ENCODE measurements around the gene MAN1B1. TPM values are rescaled to one million over a fixed set of nuclear protein-coding genes. Genes with fewer than 3 reads are reported as not detected.

MAN1B1 gene
- total and polyA plus RNA-seq, 4 experiments from 2014 or later, result 35.4 to 71.0 (median 50.4) TPM

GRCh38 chr9:137052998-137053943 is 33.5 kb upstream of the MAN1B1 start:
- Histone ChIP-seq H3K4me1 (ENCODE audit: insufficient read depth, low read length) (peaks cover 15% of the 10 kb centered on the region), H3K27me3 (ENCODE audit: insufficient read depth, low read length) (peaks cover 36% of the 10 kb centered on the region), H3K4me3 (ENCODE audit: low read length in 2 of 2) (no peak overlapping the region), H3K36me3 (ENCODE audit: insufficient read depth, low read length) (no peaks in the 10 kb centered on the region), H3K9me3 (ENCODE audit: control insufficient read depth in 1 of 2, low read length in 2 of 2) (no peaks in the 10 kb centered on the region), H3K27ac (ENCODE audit: low read depth, low read length) (no peak overlapping the region)
- Mint-ChIP-seq H3K4me3 (peak overlapping the region in 1 of 8 donors; percentile 12), H3K9me3 (peaks cover 0 to 5% (median 0%) of the 10 kb centered on the region in 8 donors), H3K4me1 (peaks cover 0 to 5% (median 3%) of the 10 kb centered on the region in 4 donors), H3K27me3 (peaks cover 10% of the 10 kb centered on the region in 2 donors), H3K36me3 (no peaks in the 10 kb centered on the region), H3K27ac (peak overlapping the region in 1 of 7 donors; percentile 13)
- DNase-seq, result no peak
- intact Hi-C loops (cut with micrococcal nuclease), result no loop called here
- POLR2A ChIA-PET (ENCODE audit: partially characterized antibody), result interaction anchor here (0.7 to 1.5 kb wide), 2 partner anchors 18 to 24 kb away, joined by 3 to 5 read pairs; partner anchors contain the start of gene UAP1L1
- CTCF ChIA-PET (ENCODE audit: partially characterized antibody), result interaction anchor here (0.9 to 1.2 kb wide), 3 partner anchors 14 to 24 kb away, joined by 3 to 6 read pairs (median 4); no protein-coding TSS in a partner anchor

GRCh38 chr9:137053944-137054931 is 32.5 kb upstream of the MAN1B1 start, which contains the start of gene ENTPD2:
Gene ENTPD2, minus strand, starts transcription at chr9:137054061. Its CDS starts 64 bp downstream, at chr9:137053997.
- H3K27ac Mint-ChIP-seq, result no peak within 1 kb of the TSS
- ChIA-PET CTCF (ENCODE audit: partially characterized antibody) (interaction anchor here (2.5 kb wide), 1 partner anchor 10 kb away, joined by 12 read pairs; no protein-coding TSS in a partner anchor), POLR2A (ENCODE audit: partially characterized antibody) (interaction anchor here (0.7 to 1.0 kb wide), 2 partner anchors 13 to 23 kb away, joined by 3 read pairs; partner anchors contain the start of gene UAP1L1)
- no peaks in the 10 kb centered on the region for H3K9me3 ChIP-seq (ENCODE audit: control insufficient read depth in 1 of 2, low read length in 2 of 2)
- peaks cover 15% of the 10 kb centered on the region for H3K4me1 ChIP-seq (ENCODE audit: insufficient read depth, low read length)
- H3K4me3 ChIP-seq (ENCODE audit: low read length in 2 of 2), result no peak within 1 kb of the TSS
- peak in 1 of 5 donors; percentile 52 for DNase-seq
- H3K9me3 Mint-ChIP-seq, result peaks cover 0 to 5% (median 0%) of the 10 kb centered on the region in 8 donors
- H3K27me3 ChIP-seq (ENCODE audit: insufficient read depth, low read length), result peaks cover 32% of the 10 kb centered on the region
- H3K36me3 ChIP-seq (ENCODE audit: insufficient read depth, low read length), result no peaks in the 10 kb centered on the region
- peaks cover 9 to 10% of the 10 kb centered on the region in 2 donors for H3K27me3 Mint-ChIP-seq
- H3K4me3 Mint-ChIP-seq, result peak within 1 kb of the TSS in 1 of 8 donors; percentile 12
- intact Hi-C loops (cut with micrococcal nuclease), result no loop called here
- no peak within 1 kb of the TSS for H3K27ac ChIP-seq (ENCODE audit: low read depth, low read length)
- peaks cover 0 to 5% (median 3%) of the 10 kb centered on the region in 4 donors for H3K4me1 Mint-ChIP-seq
- H3K36me3 Mint-ChIP-seq, result no peaks in the 10 kb centered on the region

GRCh38 chr9:137054932-137055384 is 31.8 kb upstream of the MAN1B1 start:
- Histone ChIP-seq H3K4me3 (ENCODE audit: low read length in 2 of 2) (no peak overlapping the region), H3K36me3 (ENCODE audit: insufficient read depth, low read length) (no peaks in the 10 kb centered on the region), H3K27me3 (ENCODE audit: insufficient read depth, low read length) (peaks cover 25% of the 10 kb centered on the region), H3K9me3 (ENCODE audit: control insufficient read depth in 1 of 2, low read length in 2 of 2) (no peaks in the 10 kb centered on the region), H3K27ac (ENCODE audit: low read depth, low read length) (no peak overlapping the region), H3K4me1 (ENCODE audit: insufficient read depth, low read length) (peaks cover 11% of the 10 kb centered on the region)
- ChIA-PET CTCF (ENCODE audit: partially characterized antibody) (interaction anchor here (1.6 to 2.5 kb wide), 2 partner anchors 9 to 13 kb away, joined by 6 to 12 read pairs; no protein-coding TSS in a partner anchor), POLR2A (ENCODE audit: partially characterized antibody) (interaction anchor here (1.0 kb wide), 1 partner anchor 12 kb away, joined by 3 read pairs; no protein-coding TSS in a partner anchor)
- no peak overlapping the region for H3K4me3 Mint-ChIP-seq
- no peak for DNase-seq
- H3K27ac Mint-ChIP-seq, result no peak overlapping the region
- peaks cover 4% of the 10 kb centered on the region in 2 donors for H3K27me3 Mint-ChIP-seq
- H3K9me3 Mint-ChIP-seq, result peaks cover 0 to 4% (median 0%) of the 10 kb centered on the region in 8 donors
- no peaks in the 10 kb centered on the region for H3K36me3 Mint-ChIP-seq
- peaks cover 0 to under 1% (median 0%) of the 10 kb centered on the region in 4 donors for H3K4me1 Mint-ChIP-seq
- intact Hi-C loops (cut with micrococcal nuclease), result no loop called here

GRCh38 chr9:137055385-137056364 is 31.1 kb upstream of the MAN1B1 start:
- no peaks in the 10 kb centered on the region for H3K9me3 ChIP-seq (ENCODE audit: control insufficient read depth in 1 of 2, low read length in 2 of 2)
- H3K4me3 Mint-ChIP-seq, result no peak overlapping the region
- CTCF ChIA-PET (ENCODE audit: partially characterized antibody), result interaction anchor here (1.1 to 2.5 kb wide), 5 partner anchors 9 to 263 kb away, joined by 3 to 12 read pairs (median 6); partner anchors contain the start of gene NPDC1

GRCh38 chr9:137056739-137057415 is 29.9 kb upstream of the MAN1B1 start:
- no peaks in the 10 kb centered on the region for H3K36me3 ChIP-seq (ENCODE audit: insufficient read depth, low read length)
- Mint-ChIP-seq H3K27ac (no peak overlapping the region), H3K27me3 (peaks cover 1 to 2% of the 10 kb centered on the region in 2 donors), H3K4me1 (no peaks in the 10 kb centered on the region), H3K4me3 (no peak overlapping the region), H3K36me3 (no peaks in the 10 kb centered on the region), H3K9me3 (no peaks in the 10 kb centered on the region)
- peaks cover 11% of the 10 kb centered on the region for H3K4me1 ChIP-seq (ENCODE audit: insufficient read depth, low read length)
- CTCF ChIA-PET (ENCODE audit: partially characterized antibody), result interaction anchor here (1.3 to 2.2 kb wide), 3 partner anchors 10 to 28 kb away, joined by 5 to 11 read pairs (median 6); partner anchors contain the start of gene NPDC1
- no peak for DNase-seq
- intact Hi-C loops (cut with micrococcal nuclease), result no loop called here
- no peaks in the 10 kb centered on the region for H3K9me3 ChIP-seq (ENCODE audit: control insufficient read depth in 1 of 2, low read length in 2 of 2)
- POLR2A ChIA-PET (ENCODE audit: partially characterized antibody), result no interaction called here
- H3K4me3 ChIP-seq (ENCODE audit: low read length in 2 of 2), result no peak overlapping the region
- H3K27me3 ChIP-seq (ENCODE audit: insufficient read depth, low read length), result peaks cover 13% of the 10 kb centered on the region
- H3K27ac ChIP-seq (ENCODE audit: low read depth, low read length), result no peak overlapping the region

More at GRCh38 chr9:137055385-137056364, 31.1 kb upstream of the MAN1B1 start:
- Histone ChIP-seq H3K4me1 (ENCODE audit: insufficient read depth, low read length) (peaks cover 11% of the 10 kb centered on the region), H3K27ac (ENCODE audit: low read depth, low read length) (no peak overlapping the region), H3K36me3 (ENCODE audit: insufficient read depth, low read length) (no peaks in the 10 kb centered on the region), H3K4me3 (ENCODE audit: low read length in 2 of 2) (no peak overlapping the region), H3K27me3 (ENCODE audit: insufficient read depth, low read length) (peaks cover 20% of the 10 kb centered on the region)
- intact Hi-C loops (cut with micrococcal nuclease), result no loop called here
- Mint-ChIP-seq H3K27ac (no peak overlapping the region), H3K36me3 (no peaks in the 10 kb centered on the region), H3K4me1 (no peaks in the 10 kb centered on the region), H3K9me3 (no peaks in the 10 kb centered on the region), H3K27me3 (peaks cover 1 to 2% of the 10 kb centered on the region in 2 donors)
- DNase-seq, result peak in 1 of 5 donors; percentile 28
- POLR2A ChIA-PET (ENCODE audit: partially characterized antibody), result interaction anchor here (1.0 kb wide), 1 partner anchor 12 kb away, joined by 3 read pairs; no protein-coding TSS in a partner anchor
